Neural cell (in vitro differentiated cells): Measurements from ENCODE around the gene CUL3. TPM values are rescaled to one million over a fixed set of nuclear protein-coding genes. Genes with fewer than 3 reads are reported as not detected.

Source experiments
- H2AFZ ChIP-seq: fragments of 200-600, 300-800 bp; sonication (generic), shearing (Covaris generic); 2 replicates; pipeline ENCODE4 v1.6.0; 2014; ENCODE audit warnings: low read depth, mild to moderate bottlenecking, antibody characterized with exemption, low read length, moderate library complexity
- H3F3A ChIP-seq: fragments of 200-600 bp; shearing (Covaris generic); 2 replicates; pipeline ENCODE4 v1.6.1; 2016; ENCODE audit warnings: mild to moderate bottlenecking, moderate library complexity, mixed read lengths, antibody characterized with exemption, low read length; ENCODE audit not compliant: insufficient read depth, poor library complexity, severe bottlenecking
- H3K27ac ChIP-seq: fragments of 200-600, 300-800 bp; sonication (generic), shearing (Covaris generic); 2 replicates; pipeline ENCODE4 v1.5.1; 2014; ENCODE audit warnings: mild to moderate bottlenecking, low read length, moderate library complexity
- H3K27me3 ChIP-seq: fragments of 300-800, 200-600 bp; sonication (generic), shearing (Covaris generic); 2 replicates; pipeline ENCODE4 v1.6.0; 2014; ENCODE audit warnings: mild to moderate bottlenecking, low read depth, low read length, moderate library complexity; ENCODE audit not compliant: insufficient read depth
- H3K36me3 ChIP-seq: fragments of 300-800, 200-600 bp; sonication (generic), shearing (Covaris generic); 2 replicates; pipeline ENCODE4 v1.5.1; 2014; ENCODE audit warnings: mild to moderate bottlenecking, antibody characterized with exemption, low read length, moderate library complexity; ENCODE audit not compliant: insufficient read depth
- H3K4me2 ChIP-seq: fragments of 300-800, 200-600 bp; sonication (generic), shearing (Covaris generic); 2 replicates; pipeline ENCODE4 v1.6.0; 2014; ENCODE audit warnings: mild to moderate bottlenecking, low read length
- H3K4me3 ChIP-seq: fragments of 300-800, 200-600 bp; sonication (generic), shearing (Covaris generic); 2 replicates; pipeline ENCODE4 v1.5.1; 2014; ENCODE audit warnings: mild to moderate bottlenecking, low read length, moderate library complexity
- H3K79me2 ChIP-seq: fragments of 200-600 bp; shearing (Covaris generic); replicated peaks from 2 replicates; pipeline ENCODE4 v1.6.0; 2014; ENCODE audit warnings: mild to moderate bottlenecking, low read length, moderate library complexity; ENCODE audit not compliant: insufficient read depth
- H3K9ac ChIP-seq: fragments of 300-800, 200-600 bp; sonication (generic), shearing (Covaris generic); 2 replicates; pipeline ENCODE4 v1.6.1; 2016; ENCODE audit warnings: mild to moderate bottlenecking, low read length, mixed read lengths
- H3K9me2 ChIP-seq: fragments of 200-600 bp; shearing (Covaris generic); 2 replicates; pipeline ENCODE4 v1.6.1; 2016; ENCODE audit warnings: mild to moderate bottlenecking, low read length, mixed read lengths; ENCODE audit not compliant: insufficient read depth
- H3K9me3 ChIP-seq: fragments of 200-600, 300-800 bp; sonication (generic), shearing (Covaris generic); 2 replicates; pipeline ENCODE4 v1.6.1; 2016; ENCODE audit warnings: mild to moderate bottlenecking, mixed run types, low read length, moderate library complexity, mixed read lengths
- H4K20me1 ChIP-seq: fragments of 200-600 bp; shearing (Covaris generic); 2 replicates; pipeline ENCODE4 v1.6.1; 2016; ENCODE audit warnings: mild to moderate bottlenecking, mixed run types; ENCODE audit not compliant: insufficient read depth
- CTCF ChIP-seq: fragments of 450-650 bp; IDR thresholded peaks from 2 replicates; pipeline ENCODE4 v1.5.1; 2014; ENCODE audit warnings: antibody characterized with exemption, mild to moderate bottlenecking, moderate library complexity; ENCODE audit not compliant: poor library complexity, severe bottlenecking
- EP300 ChIP-seq: fragments of 450-650 bp; conservative IDR thresholded peaks from 2 replicates; pipeline ENCODE4 v1.6.1; 2014; ENCODE audit warnings: antibody characterized with exemption, mild to moderate bottlenecking, moderate library complexity; ENCODE audit not compliant: poor library complexity, severe bottlenecking
- EZH2 ChIP-seq: fragments of 200-600, 300-800 bp; shearing (Covaris generic), sonication (generic); IDR thresholded peaks from 2 replicates; pipeline ENCODE4 v1.6.1; 2014; ENCODE audit warnings: antibody characterized with exemption, low read length, borderline replicate concordance, mild to moderate bottlenecking; ENCODE audit not compliant: insufficient read depth, poor library complexity, severe bottlenecking
- MXI1 ChIP-seq: fragments of 450-650 bp; conservative IDR thresholded peaks from 2 replicates; pipeline ENCODE4 v1.6.1; 2014; ENCODE audit warnings: antibody characterized with exemption, mild to moderate bottlenecking; ENCODE audit not compliant: poor library complexity, severe bottlenecking
- POLR2AphosphoS5 ChIP-seq: IDR thresholded peaks from 2 replicates; pipeline ENCODE4 v1.6.1; 2012
- RAD21 ChIP-seq: fragments of 450-650 bp; conservative IDR thresholded peaks from 2 replicates; pipeline ENCODE4 v1.6.1; 2014; ENCODE audit warnings: antibody characterized with exemption, mild to moderate bottlenecking, moderate library complexity
- REST ChIP-seq: IDR thresholded peaks from 2 replicates; pipeline ENCODE4 v1.6.1; 2012; ENCODE audit warnings: borderline replicate concordance
- SMC3 ChIP-seq: fragments of 450-650 bp; conservative IDR thresholded peaks from 2 replicates; pipeline ENCODE4 v1.6.1; 2014; ENCODE audit warnings: antibody characterized with exemption, mild to moderate bottlenecking, moderate library complexity; ENCODE audit not compliant: poor library complexity
- TAF1 ChIP-seq: IDR thresholded peaks from 2 replicates; pipeline ENCODE4 v1.6.1; 2012; ENCODE audit warnings: low read depth
- polyA plus RNA-seq: library from polyadenylated mRNA; depleted of rRNA; stranded (reverse); fragments of >200 nt; gene quantifications from 2 replicates; pipeline ENCODE4 v1.2.3, GENCODE V29; 2014

CUL3 gene
- polyA plus RNA-seq, 1 donor from 2014 or later, result 53.9 TPM

- Histone ChIP-seq H3K4me2 (no peak overlapping the region), H3K9ac (no peak overlapping the region), H2AFZ (no peak overlapping the region), H3K36me3 (no peaks in the 10 kb centered on the region), H3K9me3 (no peaks in the 10 kb centered on the region), H3K79me2 (no peaks in the 10 kb centered on the region), H3K4me3 (no peak overlapping the region), H4K20me1 (no peaks in the 10 kb centered on the region), H3K9me2 (no peaks in the 10 kb centered on the region), H3K27ac (no peak overlapping the region), H3F3A (no peaks in the 10 kb centered on the region), H3K27me3 (no peaks in the 10 kb centered on the region)
- no peak for TF ChIP-seq TAF1
- no peak for TF ChIP-seq EZH2
- no peak for TF ChIP-seq RAD21
- TF ChIP-seq SMC3, result no peak
- TF ChIP-seq CTCF, result no peak
- no peak for TF ChIP-seq POLR2AphosphoS5
- no peak for TF ChIP-seq EP300
- TF ChIP-seq REST, result no peak
- no peak for TF ChIP-seq MXI1
These were observed 28.6 kb upstream of the CUL3 start for GRCh38 chr2:224613543-224614286.

- no peaks in the 10 kb centered on the region for H3K9me3 ChIP-seq
- H3F3A ChIP-seq, result no peaks in the 10 kb centered on the region
- H3K4me2 ChIP-seq, result no peak overlapping the region
- H3K79me2 ChIP-seq, result no peaks in the 10 kb centered on the region
- H3K27ac ChIP-seq, result no peak overlapping the region
- H2AFZ ChIP-seq, result no peak overlapping the region
- no peak overlapping the region for H3K4me3 ChIP-seq
- no peaks in the 10 kb centered on the region for H3K9me2 ChIP-seq
- H3K27me3 ChIP-seq, result no peaks in the 10 kb centered on the region
- TF ChIP-seq MXI1 (no peak), RAD21 (no peak), POLR2AphosphoS5 (no peak), REST (no peak), TAF1 (no peak), SMC3 (no peak), EP300 (no peak)
- no peak overlapping the region for H3K9ac ChIP-seq
- H4K20me1 ChIP-seq, result no peaks in the 10 kb centered on the region
- no peaks in the 10 kb centered on the region for H3K36me3 ChIP-seq
These were observed 27.4 kb upstream of the CUL3 start for GRCh38 chr2:224612578-224612977.
